ENCODE measurements around the gene COLEC11.

The COLEC11 gene

GRCh38 chr2:3692375-3692774, 97.5 kb downstream of the COLEC11 start:
- H3K4me3 ChIP-seq (ENCODE audit: low read length), result no peak overlapping the region
- peak; percentile 48 for DNase-seq (ENCODE audit: low read depth)
- TF ChIP-seq CTCF (IDR thresholded peaks at IDR 0.05; ENCODE audit: insufficient read depth, low read depth, low read length, missing control alignments), result peak; percentile 67

Data from epithelial cell of esophagus (primary cell).